ENCODE results near the gene OAS3.
"Not testable (repeated sequence)": the region's sequence is repeated elsewhere in the genome, so short reads cannot be mapped to it uniquely, and the experiment has no call there.

Gene OAS3

DNA sequence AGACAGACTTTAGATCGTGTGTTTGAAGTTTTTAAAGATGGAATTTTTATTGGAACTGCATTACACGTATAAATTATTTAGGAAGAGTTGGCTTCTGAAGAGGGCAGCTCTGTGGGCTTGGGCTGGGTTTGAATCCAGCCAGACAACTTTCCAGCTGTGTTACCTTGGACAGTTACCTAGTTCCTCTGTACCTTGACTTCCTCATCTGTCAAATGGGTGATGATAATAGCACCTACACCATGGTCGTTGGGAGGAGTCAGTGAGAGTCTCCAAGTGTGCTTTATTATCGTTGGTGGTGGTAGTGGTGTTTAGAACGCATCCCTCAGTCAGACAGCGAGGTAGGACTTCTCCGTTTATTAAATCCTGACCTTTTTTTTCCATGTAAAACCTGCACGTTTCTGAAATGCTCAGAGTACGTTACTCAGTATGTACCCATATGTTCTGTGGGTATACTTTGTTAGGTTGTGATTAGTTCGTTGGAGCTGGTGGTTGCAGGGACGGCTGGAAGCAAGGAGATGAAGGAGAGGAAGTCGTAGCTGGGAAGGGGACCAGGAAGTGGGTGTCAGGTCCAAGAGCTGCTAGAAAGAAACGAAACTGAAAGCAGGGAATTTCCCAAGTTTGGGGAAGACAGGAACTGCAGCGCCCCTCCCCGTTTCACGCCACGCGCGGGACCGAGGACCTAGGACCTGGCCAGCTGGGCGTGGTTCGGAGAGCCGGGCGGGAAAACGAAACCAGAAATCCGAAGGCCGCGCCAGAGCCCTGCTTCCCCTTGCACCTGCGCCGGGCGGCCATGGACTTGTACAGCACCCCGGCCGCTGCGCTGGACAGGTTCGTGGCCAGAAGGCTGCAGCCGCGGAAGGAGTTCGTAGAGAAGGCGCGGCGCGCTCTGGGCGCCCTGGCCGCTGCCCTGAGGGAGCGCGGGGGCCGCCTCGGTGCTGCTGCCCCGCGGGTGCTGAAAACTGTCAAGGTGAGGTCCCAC, at the start of gene OAS3:
TSS of gene OAS3 (plus strand) at position 734 of the 979 bp plus-strand sequence. CDS start at position 791, 57 bp downstream.
- no peak for FAIRE-seq

DNA sequence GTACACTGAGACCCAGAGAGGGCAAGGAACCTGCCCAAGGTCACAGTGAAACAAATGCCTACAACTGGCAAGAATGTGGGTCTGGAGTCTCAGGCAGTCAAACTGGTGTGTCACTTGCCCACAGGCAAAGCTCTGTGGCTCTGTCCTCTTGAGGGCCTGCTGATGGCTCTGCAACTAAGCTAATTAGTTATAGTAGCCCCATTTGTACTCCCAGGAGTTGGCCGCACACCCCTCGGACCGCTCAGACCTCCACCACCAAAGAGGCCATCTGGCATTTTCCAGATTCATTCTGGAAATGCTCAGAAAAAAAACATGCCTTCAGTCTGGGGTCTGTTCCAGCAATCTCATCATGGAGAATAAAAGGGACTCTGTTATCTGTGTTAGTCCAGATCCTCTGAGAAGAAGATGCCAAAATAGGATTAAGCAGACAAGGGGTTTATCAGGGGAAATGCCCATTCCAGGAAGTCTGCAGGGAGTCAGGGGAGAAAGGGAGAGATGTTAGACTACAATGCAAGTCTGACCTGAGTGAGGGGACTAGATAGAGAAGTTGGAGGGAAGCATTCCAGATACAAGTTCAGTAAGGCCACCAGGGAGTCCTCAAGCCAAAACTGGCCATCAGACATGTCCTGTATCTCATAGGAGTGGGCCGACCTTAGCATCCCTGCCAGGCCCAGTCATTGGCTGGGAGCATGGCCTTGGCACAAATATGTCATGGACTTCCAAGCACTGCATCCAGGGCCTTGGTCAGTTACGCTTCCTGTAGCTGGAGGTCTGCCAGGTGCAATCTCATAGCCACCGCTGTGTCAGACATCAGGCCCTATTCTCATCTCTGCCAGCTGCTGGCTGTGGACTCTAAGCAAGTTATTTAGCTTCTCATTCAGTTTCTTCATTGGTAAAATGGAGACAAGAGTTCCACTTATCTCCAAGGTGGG, 46.9 kb upstream of the OAS3 start:
- no peak for FAIRE-seq

GRCh38 chr12:112892856-112893255, 45.4 kb upstream of the OAS3 start:
- FAIRE-seq: no peak

- FAIRE-seq: no peak
These were observed 44.1 kb upstream of the OAS3 start for GRCh38 chr12:112894128-112894527.

DNA sequence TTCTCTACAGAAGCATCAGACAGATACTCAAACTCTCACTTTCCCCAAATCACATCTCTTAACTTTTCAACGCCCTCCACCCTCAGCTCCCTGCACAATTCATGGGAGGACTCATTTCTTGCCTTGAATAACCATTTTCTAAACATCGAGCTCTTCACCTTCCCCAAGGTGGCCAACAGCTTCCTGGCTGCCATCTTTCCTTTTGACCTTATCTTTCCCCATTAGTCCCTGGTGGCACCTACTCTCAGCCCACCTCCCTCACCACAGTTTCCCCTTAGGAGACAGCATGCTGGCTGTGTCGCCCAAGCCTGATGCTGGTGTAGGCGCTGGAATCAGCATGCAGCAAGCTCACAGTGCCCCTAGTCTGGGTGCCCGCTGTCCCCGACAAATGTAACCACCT, 39.9 kb upstream of the OAS3 start:
- no peak for FAIRE-seq

DNA sequence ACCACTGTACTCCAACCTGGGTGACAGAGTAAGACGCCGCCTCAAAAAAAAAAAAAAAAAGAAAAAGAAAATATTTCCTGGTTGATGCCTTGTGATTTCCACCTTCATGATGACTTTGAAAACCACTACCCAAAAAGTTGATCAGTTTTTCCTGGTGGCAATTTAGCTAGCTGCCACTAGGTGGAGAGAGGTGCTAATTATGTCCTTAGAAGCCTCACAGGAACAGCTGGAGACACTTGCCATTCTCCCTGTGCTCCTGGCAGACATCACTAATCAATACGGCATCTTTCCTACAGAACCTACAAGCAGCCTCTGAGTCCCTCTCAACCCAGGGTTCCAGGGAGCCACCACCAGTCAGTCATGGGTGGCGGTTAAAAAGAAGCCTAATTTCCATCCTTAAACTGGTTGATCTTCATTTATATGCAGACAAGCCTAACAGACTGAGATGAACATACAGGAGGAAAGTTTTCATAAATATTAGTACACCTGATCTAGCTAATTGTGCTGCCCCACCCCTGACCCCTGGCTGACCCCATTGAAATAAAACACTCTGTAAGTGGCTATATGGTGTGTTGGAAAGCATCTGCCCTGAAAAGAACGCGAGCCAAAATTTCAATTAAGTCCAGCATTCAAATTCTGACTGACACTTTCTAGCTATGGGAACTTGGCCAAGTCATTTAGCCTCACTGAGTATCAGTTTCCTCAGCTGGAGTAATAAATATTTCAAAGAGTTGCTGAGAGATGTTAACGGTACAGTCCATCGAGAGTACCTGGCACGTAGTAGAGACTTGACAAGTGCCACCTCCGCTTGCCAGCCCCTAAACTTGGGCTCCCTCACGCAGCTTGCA, 37.8 kb upstream of the OAS3 start:
- FAIRE-seq: no peak

DNA sequence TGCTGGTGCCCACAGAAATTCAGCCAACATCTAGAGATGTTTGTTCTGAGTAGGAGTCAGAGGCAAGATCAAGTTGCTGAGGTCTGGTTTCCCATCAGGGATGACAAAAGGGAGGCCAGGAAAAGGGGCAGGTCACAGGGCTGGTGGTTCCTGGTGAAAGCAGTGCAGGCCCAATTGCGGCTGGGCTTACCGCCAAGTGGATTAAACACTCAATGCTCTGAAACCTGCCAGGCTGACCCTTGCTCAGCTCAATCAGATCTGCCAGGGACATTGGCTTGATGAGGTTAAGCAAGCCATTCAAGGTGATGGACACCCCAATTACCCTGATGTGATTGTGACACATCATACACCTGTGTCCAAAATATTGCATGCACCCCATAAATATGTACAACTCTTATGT, 37.0 kb upstream of the OAS3 start:
- FAIRE-seq: no peak

DNA sequence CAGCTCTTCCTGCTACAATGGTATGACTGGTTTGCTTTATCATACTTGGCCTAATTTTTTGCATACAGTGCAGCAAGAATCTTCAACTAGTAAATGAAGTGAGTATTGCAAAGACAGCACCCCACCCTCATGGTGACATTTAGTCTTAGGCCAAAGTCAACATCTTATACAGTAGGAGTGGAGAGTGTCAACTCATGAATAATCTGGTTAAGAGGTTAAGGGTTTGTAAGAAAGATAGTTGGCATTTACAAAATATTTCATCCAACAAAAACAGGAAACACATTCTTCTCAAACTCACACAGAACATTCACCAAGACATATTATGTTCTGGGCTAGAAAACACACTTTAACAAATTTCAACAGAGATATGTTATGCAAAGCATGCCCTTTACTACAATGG, 33.7 kb upstream of the OAS3 start:
- FAIRE-seq: no peak

GRCh38 chr12:112905451-112906089, 32.7 kb upstream of the OAS3 start:
- no peak for FAIRE-seq

- peak; percentile 71 for FAIRE-seq
These were observed 31.4 kb upstream of the OAS3 start, which contains the start of gene OAS1 for GRCh38 chr12:112906712-112907414. TSS of gene OAS1 (plus strand) at chr12:112906962. CDS start at chr12:112907040, 78 bp downstream.

GRCh38 chr12:112907415-112908157, 30.7 kb upstream of the OAS3 start:
- no peak for FAIRE-seq

- no peak for FAIRE-seq
These were observed 29.7 kb upstream of the OAS3 start for GRCh38 chr12:112908548-112908947.

DNA sequence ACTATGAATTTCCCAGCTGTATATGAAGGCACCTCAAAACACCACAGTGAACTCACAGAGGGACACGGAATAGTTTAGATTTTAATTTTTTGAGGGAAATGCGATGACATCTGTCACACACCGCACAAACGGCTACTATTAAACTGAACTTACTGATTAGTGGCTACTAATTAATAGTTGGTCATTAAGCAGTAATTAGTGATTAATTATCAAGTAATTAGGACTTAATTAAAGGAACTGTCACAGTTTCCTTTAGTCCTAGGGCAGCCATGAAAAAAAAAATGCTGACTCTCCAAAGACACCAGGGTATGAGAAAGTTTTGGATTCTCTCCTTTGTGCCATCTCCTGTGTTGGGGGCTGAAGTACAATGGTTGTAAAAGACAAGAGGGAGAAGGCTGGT, 28.6 kb upstream of the OAS3 start:
- FAIRE-seq: no peak

DNA sequence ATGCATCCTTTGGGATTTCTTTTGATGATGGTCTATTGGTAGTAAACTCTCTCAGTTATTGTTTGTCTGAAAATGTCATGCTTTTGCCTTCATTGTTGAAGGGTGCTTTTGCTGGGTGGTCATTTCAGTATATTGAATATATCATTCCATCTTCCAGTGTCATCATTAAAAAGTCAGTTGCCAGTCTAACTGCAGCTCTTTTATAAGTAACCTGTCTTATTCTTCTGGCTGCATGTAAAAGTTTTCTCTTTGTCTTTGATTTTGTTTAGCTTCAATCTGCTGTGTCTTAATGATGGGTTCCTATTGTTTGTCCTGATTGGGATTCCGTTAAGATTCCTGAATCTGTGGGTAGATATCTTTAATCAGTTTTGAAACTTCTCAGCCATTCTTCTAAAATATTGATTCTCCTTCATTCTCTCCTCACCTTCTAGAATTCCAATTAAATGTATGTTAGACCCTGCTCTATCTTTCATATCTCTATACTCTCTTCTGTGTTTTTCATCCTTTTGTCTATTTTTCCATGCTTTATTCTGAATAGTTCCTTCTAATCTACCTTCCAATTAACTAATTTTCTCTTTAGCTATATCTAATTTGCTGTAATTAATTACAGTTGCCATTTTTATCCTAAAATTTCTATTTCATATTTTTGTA, 25.1 kb upstream of the OAS3 start:
- no peak for FAIRE-seq

DNA sequence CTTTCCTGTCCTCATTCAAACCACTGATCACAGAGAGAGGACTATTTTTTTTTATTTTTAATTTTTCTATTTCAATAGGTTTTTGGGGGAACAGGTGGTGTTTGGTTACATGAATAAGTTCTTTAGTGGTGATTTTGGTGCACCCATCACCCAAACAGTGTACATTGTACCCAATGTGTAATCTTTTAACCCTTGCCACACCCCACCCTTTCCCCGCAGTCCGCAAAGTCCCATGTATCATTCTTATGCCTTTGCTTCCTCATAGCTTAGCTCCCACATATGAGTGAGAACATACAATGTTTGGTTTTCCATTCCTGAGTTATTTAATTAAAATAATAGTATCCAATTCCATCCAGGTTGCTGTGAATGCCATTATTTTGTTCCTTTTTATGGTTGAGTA, 24.4 kb upstream of the OAS3 start:
- not testable (repeated sequence) for FAIRE-seq

DNA sequence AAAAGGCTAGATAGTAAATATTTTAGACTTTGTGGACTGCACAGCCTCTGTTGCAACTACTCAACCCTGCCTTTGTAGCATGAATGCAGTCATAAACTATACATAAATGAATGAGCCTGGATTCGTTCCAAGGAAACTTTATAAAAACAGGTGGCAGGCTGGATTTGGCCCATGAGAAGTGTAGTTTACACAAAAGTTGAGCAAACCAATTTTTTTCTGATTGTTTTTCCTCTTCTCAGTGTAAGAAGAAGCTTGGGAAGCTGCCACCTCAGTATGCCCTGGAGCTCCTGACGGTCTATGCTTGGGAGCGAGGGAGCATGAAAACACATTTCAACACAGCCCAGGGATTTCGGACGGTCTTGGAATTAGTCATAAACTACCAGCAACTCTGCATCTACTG, 22.0 kb upstream of the OAS3 start:
- no peak for FAIRE-seq

GRCh38 chr12:112919121-112919520, 19.2 kb upstream of the OAS3 start:
- no peak for FAIRE-seq

DNA sequence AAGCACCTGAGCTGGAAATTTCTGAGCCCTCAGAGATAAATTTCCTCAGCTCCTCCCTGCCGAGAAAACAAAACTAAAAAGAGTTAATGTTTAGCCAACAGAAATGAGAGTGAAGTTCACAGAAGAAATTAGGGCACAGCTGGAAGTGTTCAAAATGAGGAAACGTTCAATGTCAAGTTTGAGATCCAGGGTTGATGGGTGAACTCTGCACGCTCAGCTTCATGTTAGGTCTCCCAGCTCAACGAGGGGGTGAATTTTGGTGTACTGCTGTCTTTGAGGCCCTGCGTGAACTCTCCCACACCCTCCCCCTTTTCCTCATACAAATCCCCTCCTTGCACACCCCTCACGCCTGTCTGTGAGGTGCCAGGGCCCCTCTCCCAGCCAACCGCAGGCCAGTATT, 13.3 kb upstream of the OAS3 start:
- FAIRE-seq: no peak

DNA sequence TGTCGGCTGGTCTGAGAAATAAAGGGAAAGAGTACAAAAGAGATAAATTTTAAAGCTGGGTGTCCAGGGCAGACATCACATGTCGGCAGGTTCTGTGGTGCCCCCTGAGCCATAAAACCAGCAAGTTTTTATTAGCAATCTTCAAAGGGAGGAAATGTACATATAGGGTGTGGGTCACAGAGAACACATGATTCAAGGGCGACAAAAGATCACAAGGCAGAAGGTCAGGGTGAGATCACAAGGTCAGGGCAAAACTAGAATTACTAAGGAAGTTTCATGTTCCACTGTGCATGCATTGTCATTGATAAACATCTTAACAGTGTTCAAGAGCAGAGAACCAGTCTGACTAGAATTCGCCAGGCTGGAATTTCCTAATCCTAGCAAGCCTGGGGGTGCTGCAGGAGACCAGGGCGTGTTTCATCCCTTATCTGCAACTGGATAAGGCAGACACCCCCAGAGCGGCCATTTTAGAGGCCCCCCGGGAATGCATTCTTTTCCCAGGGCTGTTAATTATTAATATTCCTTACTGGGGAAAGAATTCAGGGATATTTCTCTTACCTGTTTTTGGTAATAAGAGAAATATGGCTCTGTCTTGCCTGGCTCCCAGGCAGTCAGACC, 11.7 kb upstream of the OAS3 start:
- not testable (repeated sequence) for FAIRE-seq

Measured in endometrium (tissue), 2 donors.